GOT3 (cell line): ENCODE results near the gene UBE2E2.

ENCODE experiments used
- DNase-seq: peaks from one replicate; lab custom pipeline; 2025; ENCODE audit warnings: mixed read lengths; lab: John Stamatoyannopoulos, UW

Gene UBE2E2

GRCh38 chr3:23537101-23537551 is 334.0 kb downstream of the UBE2E2 start:
- no peak for DNase-seq

GRCh38 chr3:23539185-23539584 is 336.1 kb downstream of the UBE2E2 start:
- no peak for DNase-seq

DNA sequence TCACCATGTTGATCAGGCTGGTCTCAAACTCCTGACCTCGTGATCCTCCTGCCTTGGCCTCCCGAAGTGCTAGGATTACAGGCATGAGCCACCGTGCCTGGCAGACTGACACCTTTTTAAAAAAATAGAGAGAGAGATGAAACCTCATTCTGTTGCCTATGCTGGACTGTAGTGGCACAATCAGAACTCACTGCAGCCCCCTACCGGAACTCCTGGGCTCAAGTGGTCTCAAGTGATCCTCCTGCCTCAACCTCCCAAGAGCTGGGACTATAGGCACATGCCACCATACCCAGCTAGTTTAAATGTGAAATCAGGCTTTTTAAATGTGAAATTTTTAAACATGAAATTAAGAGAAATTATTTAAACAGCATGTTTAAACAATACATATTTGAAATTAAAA is 337.5 kb downstream of the UBE2E2 start:
- DNase-seq, result no peak

DNA sequence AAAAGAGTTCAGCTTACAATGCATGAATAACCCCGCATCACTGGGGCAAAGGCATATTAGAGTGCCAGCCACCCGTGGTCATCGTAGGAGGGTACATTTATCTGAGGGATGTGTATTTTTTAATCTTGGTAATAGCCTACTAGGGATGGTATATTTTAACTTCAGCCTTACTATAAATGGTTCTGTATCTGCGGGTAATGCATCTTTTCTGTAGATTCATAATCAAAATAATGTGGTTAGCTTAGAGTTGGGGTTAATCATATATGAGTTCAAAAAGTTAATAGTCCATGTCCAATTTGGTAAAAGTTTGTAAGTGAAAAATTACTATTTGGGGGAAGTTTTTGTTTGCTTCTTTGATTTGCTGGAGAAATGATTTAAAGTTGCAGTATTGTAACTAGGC is 339.0 kb downstream of the UBE2E2 start:
- no peak for DNase-seq

DNA sequence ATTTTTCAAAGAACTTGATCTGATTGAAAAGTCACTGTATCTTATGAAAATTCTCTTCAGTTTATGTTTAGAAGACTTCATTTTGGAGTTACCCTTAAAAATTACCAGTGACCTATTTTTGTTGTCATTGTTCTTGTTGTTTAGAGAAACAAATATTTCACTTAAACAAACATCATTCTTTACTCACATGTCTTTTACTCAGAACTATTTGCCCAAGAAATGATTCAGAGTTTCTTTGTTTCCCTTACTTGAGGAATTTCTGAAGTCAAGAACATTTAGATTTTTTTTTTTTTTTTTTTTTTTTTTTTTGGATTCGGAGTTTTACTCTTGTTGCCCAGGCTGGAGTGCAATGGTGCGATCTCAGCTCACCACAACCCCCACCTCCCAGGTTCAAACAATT is 343.1 kb downstream of the UBE2E2 start:
- no peak for DNase-seq

DNA sequence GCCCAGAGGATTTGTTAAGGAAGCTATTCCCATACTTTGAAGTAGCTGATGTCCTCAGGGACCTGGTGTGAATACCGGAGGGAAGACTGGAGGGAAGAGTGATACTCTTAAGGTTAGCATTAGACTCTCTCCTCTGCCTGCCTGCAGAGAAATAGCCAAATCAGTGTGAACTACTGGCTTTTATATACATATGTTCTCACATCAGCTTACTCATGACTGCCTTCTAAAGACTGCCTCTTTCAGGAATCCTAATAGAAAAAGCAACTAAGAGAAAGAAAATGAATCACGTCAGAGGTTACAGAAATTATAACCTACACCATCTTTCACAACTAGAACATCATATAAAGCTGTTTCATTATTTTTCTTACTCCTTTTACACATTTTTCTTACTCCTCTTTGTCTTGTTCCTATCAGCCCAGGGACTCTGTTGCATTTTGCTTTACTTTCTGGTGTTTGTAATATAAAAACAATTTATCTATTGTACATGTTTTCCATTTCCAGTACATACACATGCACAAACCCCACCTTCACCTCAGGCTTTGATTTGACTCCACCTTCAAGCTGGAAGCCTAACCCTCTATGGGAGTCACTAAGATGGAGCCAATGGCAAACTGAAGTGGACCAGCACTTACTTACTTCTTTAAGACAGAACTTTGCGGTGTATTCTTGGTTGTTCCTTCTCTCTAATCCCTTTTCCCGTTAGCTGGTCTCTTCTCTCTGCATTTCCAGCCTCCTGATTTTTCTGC is 345.0 kb downstream of the UBE2E2 start:
- no peak for DNase-seq

- DNase-seq, result no peak
Measured at GRCh38 chr3:23548706-23549105, 345.6 kb downstream of the UBE2E2 start.

DNA sequence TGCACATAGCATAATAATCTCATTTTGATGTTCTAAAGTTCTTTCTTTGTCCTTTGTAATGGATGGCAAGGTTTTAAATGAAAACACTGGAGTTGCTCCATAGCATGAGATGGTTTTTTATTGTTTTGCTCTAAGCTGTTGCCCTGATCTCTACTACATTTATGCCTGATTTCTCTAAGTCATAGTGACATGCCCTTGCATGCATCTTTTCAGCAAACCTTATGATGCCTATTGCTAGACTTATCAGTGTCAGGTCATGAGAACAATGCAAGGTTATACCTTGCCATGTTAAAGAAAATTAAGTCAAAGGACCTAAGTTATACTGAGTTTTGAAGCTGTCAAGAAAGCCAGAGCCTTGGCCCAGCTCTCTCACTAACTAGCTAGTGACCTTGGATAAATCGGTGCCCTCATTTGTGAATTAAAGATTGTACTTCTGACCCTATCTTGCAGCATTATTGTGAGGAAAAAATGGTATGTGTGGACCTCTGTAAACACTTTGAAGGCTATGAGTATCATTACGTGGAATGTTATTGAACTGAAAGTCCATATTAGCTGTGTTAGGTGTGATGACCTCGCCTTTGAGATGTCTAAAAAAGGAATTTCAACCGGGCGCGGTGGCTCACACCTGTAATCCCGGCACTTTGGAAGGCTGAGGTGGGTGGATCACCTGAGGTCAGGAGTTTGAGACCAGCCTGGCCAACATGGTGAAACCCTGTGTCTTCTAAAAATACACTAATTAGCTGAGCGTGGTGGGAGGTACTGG is 346.2 kb downstream of the UBE2E2 start:
- DNase-seq, result no peak

DNA sequence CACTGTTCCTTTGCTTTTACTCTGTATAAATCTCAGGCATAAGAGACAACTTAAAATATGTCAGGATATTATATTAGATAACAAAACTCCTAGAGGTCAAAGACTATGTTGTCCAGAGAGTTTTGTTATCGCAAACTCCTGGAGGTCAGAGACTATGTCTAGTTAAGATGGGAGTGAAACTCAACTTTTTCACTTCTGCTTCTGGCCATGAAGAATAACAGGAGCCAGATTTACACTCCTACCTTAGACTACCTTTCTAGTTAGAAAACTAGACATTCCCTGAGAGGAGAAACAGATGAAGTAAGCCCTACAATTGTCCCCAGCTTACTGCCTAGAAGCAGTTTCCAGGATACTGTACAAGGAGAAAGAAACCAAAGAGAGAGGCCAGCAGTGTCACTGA is 347.3 kb downstream of the UBE2E2 start:
- no peak for DNase-seq

GRCh38 chr3:23552506-23552905 is 349.4 kb downstream of the UBE2E2 start:
- DNase-seq, result no peak

DNA sequence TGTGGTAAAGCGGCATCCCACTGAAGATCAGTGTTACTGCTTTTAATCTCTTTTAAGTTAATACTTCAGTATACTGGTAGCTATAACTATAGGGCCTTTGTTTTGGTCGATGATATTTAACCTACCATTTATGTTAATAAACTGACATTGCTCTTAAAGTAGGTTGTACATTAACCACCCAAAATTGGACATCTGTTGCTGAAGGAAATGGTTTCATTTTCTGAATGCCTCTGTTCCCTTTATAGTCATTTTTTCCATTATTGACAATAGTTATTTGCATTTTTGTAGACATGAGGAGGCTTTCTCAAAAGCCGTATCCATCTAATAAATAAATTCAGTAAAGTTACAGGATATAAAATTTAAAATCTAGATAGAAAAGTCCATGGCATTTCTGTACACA is 350.2 kb downstream of the UBE2E2 start:
- DNase-seq, result no peak

- DNase-seq, result no peak
Measured at GRCh38 chr3:23565041-23565775, 362.1 kb downstream of the UBE2E2 start.

DNA sequence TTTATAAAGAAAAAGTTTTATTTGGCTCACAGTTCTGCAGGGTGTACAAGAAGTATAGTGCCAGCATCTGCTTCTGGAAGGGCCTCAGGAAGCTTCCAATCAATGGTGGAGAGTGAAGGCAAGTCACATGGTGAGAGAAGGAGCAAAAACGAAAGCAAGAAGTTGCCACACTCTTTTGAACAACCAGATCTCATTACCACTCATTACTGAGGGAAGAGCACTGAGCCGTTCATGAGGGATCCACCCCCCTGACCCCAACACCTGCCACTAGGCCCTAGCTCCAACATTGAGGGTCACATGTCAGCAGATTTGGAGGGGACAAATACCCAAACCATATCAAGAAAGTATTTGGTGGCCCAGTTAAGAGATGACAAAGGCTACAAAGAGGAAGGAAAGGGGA is 363.4 kb downstream of the UBE2E2 start:
- no peak for DNase-seq

DNA sequence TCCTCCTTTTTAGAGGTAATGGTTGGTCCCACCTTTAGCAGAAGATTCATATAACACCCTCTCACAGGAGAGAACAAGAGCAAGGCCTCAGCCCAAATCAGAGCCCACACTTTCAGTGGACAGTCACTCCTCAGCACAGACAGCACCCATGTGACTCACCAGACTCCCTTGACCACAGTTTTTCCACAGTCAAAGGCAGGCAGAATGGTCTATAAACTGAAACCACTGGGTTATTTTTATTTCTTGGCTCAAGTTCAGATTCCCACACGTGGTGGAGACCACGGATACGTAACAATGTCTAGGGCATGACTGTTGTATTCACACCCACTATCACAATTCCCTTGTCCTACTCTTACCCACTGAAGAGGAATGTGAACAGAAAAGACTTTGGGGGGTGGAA is 364.8 kb downstream of the UBE2E2 start:
- DNase-seq, result no peak

DNA sequence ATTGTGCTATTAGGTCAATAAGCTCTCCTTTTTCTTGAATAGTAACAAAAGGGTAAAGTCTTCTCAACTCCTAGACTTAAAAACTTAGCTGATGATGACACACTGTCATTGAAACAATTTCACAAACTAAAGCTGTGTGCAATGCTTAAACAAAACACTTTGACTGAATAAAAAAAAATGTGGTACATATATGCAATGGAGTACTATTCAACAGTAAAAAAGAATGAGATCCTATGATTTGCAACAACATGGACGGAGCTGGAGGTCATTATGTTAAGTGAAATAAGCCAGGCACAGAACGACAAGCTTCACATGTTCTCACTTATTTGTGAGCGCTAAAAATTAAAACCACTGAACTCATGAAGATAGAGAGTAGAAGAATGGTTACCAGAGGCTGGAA is 370.7 kb downstream of the UBE2E2 start:
- DNase-seq, result no peak

- DNase-seq, result no peak
Measured at GRCh38 chr3:23574822-23575315, 371.7 kb downstream of the UBE2E2 start.

- no peak for DNase-seq
Measured at GRCh38 chr3:23575697-23576096, 372.6 kb downstream of the UBE2E2 start.

- no peak for DNase-seq
Measured at GRCh38 chr3:23576379-23576959, 373.3 kb downstream of the UBE2E2 start.

DNA sequence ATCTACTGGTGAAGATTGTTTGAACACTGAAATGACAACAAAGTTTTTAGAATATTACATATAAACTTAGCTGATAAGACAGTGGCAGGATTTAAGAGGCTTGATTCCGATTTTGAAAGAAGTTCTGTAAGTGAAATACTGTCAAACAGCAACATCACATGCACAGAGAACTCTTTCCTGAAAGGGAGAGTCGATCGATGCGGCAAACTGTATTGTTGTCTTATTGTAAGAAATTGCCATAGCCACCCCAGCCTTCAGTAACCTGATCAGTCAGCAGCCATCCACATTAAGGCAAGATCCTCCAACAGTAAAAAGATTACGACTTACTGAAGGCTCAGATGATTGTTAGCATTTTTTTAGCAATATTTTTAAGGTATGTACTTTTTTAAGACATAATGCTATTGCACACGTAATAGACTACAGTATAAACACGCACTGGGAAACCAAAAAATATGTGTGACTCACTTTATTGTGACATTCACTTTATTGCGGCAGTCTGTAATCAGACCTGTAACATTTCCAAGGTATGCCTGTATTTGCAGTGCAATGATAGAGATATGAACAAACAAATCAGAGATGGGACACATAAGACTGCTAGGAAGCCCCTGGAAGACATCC is 377.1 kb downstream of the UBE2E2 start:
- no peak for DNase-seq

- DNase-seq, result no peak
Measured at GRCh38 chr3:23583980-23584740, 381.0 kb downstream of the UBE2E2 start.

- DNase-seq, result no peak
Measured at GRCh38 chr3:23587513-23587912, 384.4 kb downstream of the UBE2E2 start.
